ENCODE results near the gene PCSK1N.

The PCSK1N gene

DNA sequence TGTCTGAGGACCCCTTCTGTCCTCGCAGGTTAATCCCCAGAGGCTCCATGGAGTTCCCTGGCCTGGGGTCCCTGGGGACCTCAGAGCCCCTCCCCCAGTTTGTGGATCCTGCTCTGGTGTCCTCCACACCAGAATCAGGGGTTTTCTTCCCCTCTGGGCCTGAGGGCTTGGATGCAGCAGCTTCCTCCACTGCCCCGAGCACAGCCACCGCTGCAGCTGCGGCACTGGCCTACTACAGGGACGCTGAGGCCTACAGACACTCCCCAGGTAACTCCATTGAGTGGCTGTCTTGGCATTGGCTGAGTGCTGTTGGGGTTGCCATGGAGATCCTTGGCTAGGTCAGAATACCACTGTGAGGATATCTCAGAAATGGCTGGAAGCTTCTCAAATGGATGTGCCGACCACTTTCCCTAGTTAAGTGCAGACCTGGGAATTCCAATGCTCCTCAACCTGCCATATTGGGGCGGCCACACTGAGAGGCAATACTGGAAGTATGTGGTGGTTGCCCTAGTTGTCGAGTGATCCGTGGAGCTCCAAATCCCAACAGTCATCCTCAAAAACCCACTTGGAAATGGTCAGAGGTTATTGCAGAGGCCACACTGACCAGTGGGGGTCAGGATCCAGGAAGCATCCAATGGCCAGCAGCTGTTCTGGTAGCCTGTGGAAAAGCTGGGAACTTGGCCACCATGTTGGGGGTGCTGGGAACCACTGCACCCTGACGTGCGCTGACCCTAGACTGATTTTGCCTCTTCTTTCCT lies 44.2 kb downstream of the PCSK1N start:
- no peak for DNase-seq (ENCODE audit: extremely low read depth in 1 of 2, low read depth in 1 of 2)

DNA sequence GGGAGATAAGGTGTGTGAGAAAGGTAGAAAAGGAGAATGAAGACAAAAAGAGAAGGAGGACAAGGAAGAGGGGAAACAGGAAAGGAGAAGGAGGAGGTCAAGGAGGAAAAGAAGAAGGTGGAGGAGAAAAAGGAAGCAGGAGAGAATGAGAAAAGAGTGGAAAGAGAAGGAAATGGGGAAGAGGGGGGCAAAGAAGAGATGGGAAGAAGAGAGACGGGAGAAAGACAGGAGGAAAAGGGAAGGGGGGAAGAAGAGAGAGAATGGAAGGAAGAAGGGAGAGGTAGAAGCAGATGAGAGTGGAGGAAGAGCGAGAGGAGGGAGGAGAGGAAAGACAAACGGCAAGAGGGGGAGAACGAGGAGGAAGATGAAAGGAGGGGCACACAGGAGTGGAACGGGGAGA lies 44.9 kb downstream of the PCSK1N start:
- DNase-seq (ENCODE audit: extremely low read depth in 1 of 2, low read depth in 1 of 2), result no peak

GRCh38 chrX:48789366-48790220 lies 45.8 kb downstream of the PCSK1N start:
- no peak for DNase-seq (ENCODE audit: extremely low read depth in 1 of 2, low read depth in 1 of 2)

GRCh38 chrX:48787505-48788443 lies 47.6 kb downstream of the PCSK1N start:
- DNase-seq (ENCODE audit: extremely low read depth in 1 of 2, low read depth in 1 of 2), result no peak

DNA sequence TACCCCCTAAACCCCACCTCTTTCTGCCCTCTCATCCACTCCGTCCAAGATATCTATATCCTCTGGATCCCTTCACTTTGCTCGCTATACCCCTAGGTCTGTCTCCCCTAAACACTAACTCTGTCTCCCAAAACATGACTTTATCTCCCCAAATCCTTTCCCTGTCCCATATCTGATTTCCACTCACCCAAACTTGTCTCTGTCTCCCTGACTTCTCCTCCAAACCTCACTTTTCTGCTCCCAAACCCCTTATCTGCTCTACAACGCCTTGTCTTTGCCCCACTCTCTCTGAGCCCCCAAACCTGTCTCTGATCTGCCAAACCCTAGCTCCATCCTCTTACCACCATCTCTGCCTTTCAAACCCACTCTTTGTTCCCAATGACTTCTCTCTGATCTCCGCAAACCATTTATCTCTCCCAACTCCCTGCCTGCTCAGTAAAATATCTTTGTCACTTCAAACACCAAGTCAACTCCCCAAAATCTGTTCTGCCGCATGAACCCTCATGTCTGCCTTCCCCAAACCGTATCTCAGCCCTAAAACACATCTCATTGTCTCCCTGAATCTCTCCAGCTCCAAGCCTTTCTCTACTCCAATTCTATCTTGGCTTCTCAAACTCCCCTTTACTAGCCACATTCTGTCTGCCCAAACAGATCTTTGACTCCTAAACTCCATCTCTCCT lies 48.4 kb downstream of the PCSK1N start:
- DNase-seq (ENCODE audit: extremely low read depth in 1 of 2, low read depth in 1 of 2), result no peak

DNA sequence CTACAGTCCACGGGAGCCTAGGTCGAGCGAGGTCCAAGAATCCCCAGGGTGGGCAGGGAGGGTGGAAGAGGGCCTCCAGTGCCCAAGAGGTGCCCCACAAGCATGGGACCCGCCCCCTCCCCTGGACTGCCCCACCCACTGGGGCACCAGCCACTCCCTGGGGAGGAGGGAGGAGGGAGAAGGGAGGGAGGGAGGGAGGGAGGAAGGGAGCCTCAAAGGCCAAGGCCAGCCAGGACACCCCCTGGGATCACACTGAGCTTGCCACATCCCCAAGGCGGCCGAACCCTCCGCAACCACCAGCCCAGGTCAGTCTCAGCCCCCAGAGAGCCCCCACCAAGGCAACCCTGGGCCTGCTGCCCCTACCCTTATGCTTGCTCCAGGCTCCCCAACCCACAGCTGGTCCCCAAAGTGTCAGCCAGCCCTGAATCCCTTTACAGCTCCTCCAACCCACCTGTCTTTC lies 49.0 kb downstream of the PCSK1N start, which contains the start of gene GATA1:
Gene GATA1 (plus strand): TSS at position 250 of the 460 bp plus-strand sequence. CDS start 4,520 bp downstream, outside the sequence.
- no peak for DNase-seq (ENCODE audit: extremely low read depth in 1 of 2, low read depth in 1 of 2)

DNA sequence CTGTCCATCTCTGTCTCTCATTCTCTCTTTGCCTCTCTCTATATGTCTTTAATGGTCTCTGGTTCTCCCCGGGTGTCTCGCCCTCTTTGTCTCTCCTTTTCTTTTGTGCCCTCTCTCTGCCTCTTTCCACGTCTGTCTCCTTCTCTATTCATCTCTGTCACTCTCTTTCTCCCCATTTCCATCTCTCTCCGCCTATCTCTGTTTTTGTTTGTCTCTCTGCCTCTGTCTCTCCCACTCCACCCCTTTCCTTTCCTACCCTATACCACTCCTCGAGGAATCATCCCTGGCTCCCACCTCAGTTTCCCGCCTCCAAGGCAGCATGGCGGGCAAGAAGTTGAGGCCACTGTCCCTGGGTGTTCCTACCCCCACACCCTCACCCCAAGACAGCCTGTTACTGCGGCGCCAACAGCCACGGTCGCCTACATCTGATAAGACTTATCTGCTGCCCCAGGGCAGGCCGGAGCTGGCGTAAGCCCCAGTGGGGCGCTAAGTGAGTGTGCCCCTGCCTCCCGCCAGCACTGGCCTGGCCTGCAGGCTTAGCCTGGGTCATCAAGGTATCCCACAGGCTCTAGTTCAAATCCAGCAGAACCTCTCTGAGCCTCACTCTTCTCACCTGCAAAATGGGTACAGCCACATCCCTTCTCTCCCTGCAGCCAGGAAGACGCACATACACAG lies 49.7 kb downstream of the PCSK1N start:
- no peak for DNase-seq (ENCODE audit: extremely low read depth in 1 of 2, low read depth in 1 of 2)

DNA sequence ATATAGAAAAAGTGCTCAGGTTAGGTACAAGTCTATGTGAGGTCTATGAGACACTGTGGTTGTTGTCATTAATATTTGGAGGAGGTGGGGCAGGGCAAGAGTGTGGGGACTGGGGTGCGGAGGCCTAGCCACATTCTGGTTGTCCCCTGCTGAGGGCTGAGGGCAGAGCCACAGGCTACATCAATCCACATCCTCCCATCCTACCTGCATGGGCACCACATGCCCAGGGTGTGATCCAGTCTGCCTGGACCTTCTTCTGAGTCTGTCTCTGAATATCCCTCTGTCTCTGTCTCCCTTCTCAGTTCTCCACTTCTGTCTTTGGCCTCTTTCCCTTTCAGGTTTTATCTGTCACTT lies 50.2 kb downstream of the PCSK1N start:
- no peak for DNase-seq (ENCODE audit: extremely low read depth in 1 of 2, low read depth in 1 of 2)

- DNase-seq (ENCODE audit: extremely low read depth in 1 of 2, low read depth in 1 of 2), result no peak
These were observed 50.7 kb downstream of the PCSK1N start for GRCh38 chrX:48784726-48785125.

DNA sequence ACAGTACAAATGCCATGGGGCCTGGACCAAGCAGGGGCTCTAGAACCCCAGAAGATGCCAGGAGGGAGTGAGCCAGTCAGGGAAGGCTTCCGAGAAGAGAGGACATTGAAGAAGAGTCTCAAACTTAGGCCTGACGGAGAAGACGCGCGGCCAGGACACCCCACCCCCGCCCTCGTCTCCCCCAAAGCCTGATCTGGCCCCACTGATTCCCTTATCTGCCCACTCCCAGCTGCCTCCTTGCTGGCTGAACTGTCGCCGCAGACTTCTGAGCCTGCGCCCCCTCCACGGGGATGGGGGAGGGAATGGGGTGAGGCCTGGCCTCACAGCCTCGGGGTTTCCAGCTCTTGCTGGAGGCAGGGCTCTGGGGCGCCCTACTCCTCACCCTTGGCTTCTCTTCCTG lies 52.6 kb downstream of the PCSK1N start:
- DNase-seq (ENCODE audit: extremely low read depth in 1 of 2, low read depth in 1 of 2), result no peak

- DNase-seq (ENCODE audit: extremely low read depth in 1 of 2, low read depth in 1 of 2), result no peak
These were observed 53.2 kb downstream of the PCSK1N start for GRCh38 chrX:48782216-48782615.

DNA sequence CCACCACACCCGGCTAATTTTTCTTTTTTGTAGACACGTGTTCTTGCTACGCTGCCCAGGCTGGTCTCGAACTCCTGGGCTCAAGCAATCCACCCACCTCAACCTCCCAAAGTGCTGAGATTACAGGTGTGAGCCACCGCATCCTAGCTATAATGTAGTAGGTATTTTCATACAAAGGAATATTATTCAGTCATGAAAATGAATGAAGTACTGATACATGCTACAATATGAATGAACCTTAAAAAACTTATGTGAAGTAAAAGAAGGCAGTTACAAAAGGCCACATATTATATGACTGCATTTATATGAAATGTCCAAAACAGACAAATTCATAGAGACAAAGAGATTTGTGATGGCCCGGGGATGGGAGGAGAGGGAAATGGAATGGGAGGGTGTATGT lies 53.7 kb downstream of the PCSK1N start:
- no peak for DNase-seq (ENCODE audit: extremely low read depth in 1 of 2, low read depth in 1 of 2)
